Measurements from ENCODE around the gene KLK10.

Gene KLK10

DNA sequence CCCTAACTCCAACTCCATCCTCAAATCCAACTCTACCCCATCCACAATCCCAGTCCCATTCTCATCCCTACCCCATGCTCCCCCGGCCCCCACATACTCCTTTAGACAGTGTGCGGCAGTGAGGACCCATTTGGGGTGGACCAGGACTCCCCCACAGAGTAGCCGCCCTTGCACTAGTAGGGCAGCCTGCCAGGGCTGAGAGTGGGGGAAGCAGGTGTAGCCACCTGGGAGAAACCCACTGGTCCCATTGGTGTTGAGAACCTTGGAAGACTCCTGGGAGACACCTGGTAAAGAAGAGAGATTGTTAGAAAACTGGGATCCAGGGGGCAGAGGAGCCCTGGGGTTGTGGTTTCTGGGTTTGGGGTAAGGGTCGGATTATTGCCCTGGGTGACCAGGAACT, 40.8 kb upstream of the KLK10 start:
- no peak overlapping the region for H3K4me3 ChIP-seq (ENCODE audit: control insufficient read depth, low read depth, low read length)
- no peak for DNase-seq (ENCODE audit: low read depth)
- TF ChIP-seq, protein P1, sequence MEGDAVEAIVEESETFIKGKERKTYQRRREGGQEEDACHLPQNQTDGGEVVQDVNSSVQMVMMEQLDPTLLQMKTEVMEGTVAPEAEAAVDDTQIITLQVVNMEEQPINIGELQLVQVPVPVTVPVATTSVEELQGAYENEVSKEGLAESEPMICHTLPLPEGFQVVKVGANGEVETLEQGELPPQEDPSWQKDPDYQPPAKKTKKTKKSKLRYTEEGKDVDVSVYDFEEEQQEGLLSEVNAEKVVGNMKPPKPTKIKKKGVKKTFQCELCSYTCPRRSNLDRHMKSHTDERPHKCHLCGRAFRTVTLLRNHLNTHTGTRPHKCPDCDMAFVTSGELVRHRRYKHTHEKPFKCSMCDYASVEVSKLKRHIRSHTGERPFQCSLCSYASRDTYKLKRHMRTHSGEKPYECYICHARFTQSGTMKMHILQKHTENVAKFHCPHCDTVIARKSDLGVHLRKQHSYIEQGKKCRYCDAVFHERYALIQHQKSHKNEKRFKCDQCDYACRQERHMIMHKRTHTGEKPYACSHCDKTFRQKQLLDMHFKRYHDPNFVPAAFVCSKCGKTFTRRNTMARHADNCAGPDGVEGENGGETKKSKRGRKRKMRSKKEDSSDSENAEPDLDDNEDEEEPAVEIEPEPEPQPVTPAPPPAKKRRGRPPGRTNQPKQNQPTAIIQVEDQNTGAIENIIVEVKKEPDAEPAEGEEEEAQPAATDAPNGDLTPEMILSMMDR (IDR thresholded peaks at IDR 0.05; ENCODE audit: control insufficient read depth, insufficient read depth, low read depth, low read length, missing control alignments): no peak

DNA sequence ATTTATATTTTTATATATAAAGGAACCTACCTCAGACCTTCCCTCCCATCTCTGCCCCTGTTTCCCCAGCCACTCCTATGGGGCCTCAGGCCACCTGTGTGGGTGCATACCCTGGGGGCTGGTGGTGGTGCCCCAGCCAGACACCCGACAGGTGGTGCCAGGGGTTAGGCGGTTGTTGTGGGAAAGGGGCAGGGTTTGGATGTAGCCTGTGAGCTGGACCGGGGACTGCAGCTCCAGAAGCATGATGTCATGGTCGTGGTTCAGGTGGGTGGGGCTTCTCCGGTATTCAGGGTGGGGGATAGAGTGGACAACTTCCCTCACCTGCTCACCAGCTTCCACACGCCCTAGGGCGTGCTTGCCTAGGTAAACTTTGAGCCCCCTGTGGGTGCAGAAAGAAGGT, 40.2 kb upstream of the KLK10 start:
- TF ChIP-seq, protein P1 (IDR thresholded peaks at IDR 0.05; ENCODE audit: control insufficient read depth, insufficient read depth, low read depth, low read length, missing control alignments): no peak
- H3K4me3 ChIP-seq (ENCODE audit: control insufficient read depth, low read depth, low read length): no peak overlapping the region
- DNase-seq (ENCODE audit: low read depth): no peak

DNA sequence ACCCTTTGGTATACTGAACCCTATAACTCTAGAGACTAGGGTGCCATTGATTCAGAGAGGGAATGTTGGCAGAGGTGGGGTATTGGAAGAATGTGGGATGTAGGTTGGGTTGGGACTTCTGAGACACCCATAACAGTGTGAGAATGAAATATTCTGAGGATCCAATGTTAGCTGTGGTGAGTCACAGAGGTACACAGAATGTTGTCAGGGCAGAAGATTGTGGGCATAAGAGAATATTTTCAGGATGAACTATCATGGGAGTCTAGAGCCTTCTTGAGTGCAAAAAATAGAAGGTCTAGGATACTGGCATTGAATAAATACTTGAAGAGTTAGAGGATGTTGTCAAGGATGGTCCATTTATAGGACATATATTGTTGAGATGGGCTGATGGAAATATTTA, 36.4 kb upstream of the KLK10 start:
- TF ChIP-seq, protein P1 (IDR thresholded peaks at IDR 0.05; ENCODE audit: control insufficient read depth, insufficient read depth, low read depth, low read length, missing control alignments): no peak
- no peak for DNase-seq (ENCODE audit: low read depth)
- no peak overlapping the region for H3K4me3 ChIP-seq (ENCODE audit: control insufficient read depth, low read depth, low read length)

DNA sequence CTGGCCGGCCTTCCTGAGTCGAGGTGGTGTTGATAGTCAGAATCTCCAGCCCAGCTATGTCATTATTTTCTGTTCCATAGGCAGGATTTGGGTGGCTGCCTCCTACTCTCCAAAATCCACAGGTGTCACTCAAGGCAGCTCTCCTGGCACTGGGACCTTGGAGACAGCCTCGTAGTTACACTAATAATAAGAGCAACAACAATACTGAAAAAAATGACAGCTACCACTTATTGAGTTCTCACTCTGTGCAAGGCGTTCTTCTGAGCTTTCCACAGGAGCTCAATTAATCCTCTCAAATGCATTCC, 27.5 kb upstream of the KLK10 start:
- no peak for DNase-seq (ENCODE audit: low read depth)
- TF ChIP-seq, protein P1 (IDR thresholded peaks at IDR 0.05; ENCODE audit: control insufficient read depth, insufficient read depth, low read depth, low read length, missing control alignments): no peak
- H3K4me3 ChIP-seq (ENCODE audit: control insufficient read depth, low read depth, low read length): no peak overlapping the region

DNA sequence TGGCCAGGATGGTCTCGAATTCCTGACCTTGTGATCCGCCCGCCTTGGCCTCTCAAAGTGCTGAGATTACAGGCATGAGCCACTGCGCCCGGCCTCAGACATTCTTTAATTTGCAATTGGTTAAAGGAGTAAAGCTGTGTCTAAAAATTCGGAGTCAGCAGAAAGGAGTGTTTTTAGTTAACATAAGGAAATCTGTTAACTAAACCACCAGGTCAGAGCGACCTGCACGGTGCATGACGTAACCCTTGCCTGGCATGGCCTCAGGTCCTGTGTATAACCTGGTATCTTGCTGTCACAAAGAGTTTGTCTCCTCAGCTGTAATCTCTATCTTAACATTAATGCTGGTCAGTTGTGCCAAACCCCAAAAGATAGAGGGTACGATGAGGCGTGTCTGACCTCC, 24.8 kb upstream of the KLK10 start:
- no peak for DNase-seq (ENCODE audit: low read depth)
- TF ChIP-seq, protein P1 (IDR thresholded peaks at IDR 0.05; ENCODE audit: control insufficient read depth, insufficient read depth, low read depth, low read length, missing control alignments): no peak
- no peak overlapping the region for H3K4me3 ChIP-seq (ENCODE audit: control insufficient read depth, low read depth, low read length)

DNA sequence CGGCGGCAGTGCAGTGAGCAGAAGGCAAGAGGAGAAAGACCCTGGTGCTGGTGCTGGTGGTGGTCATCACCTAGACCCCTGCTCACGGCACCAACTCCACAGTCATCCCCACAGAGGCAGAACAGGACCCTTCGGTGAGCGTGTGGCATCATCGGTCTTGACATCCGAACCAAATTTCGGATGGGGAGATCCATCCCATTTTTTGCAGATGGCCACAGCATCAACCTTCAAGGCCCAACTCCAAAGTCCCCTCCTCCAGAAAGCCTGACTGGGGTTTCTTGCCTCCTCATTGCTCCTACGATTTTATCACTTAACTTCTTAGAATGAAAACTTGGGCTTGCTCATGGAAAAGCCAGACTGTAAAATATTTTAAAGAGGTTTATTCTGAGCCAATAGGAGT, 24.0 kb upstream of the KLK10 start:
- no peak for DNase-seq (ENCODE audit: low read depth)
- TF ChIP-seq, protein P1 (IDR thresholded peaks at IDR 0.05; ENCODE audit: control insufficient read depth, insufficient read depth, low read depth, low read length, missing control alignments): no peak
- no peak overlapping the region for H3K4me3 ChIP-seq (ENCODE audit: control insufficient read depth, low read depth, low read length)

DNA sequence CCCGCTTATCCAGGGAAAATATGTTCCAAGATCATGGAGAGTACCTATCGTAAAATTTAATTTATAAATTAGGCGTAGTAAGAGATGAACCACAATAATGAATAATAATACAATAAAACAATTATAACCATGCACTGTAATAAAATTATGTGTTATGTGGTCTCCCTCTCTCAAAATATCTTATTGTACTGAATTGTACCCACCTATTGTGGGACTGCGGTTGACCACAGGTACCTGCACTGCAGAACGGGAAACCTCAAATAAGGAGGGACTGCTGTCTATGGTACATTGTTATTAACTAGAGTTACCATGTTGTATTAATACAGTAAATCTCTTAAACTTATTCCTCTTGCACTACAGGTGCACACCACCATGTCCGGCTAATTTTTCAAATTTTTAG, 20.6 kb upstream of the KLK10 start:
- no peak for DNase-seq (ENCODE audit: low read depth)
- TF ChIP-seq, protein P1 (IDR thresholded peaks at IDR 0.05; ENCODE audit: control insufficient read depth, insufficient read depth, low read depth, low read length, missing control alignments): no peak
- H3K4me3 ChIP-seq (ENCODE audit: control insufficient read depth, low read depth, low read length): no peak overlapping the region
